Upper lobe of right lung (tissue), 1 donor: ENCODE data around the gene ZNF575. TPM values are rescaled to one million over a fixed set of nuclear protein-coding genes. Genes with fewer than 3 reads are reported as not detected.

Source experiments
- ATAC-seq: fragments of 200-7000 bp; cut with Tn5 transposase; one replicate; pipeline ENCODE4 v1.9.1; 2020; ENCODE audit warnings: mild to moderate bottlenecking, moderate library complexity
- DNase-seq: peaks from one replicate; pipeline ENCODE4 v3.0.0-alpha.2; 2020
- H3K27ac ChIP-seq: fragments of 200-600 bp; one replicate; pipeline ENCODE4 v1.8.0; 2022
- H3K27me3 ChIP-seq: fragments of 200-600 bp; one replicate; pipeline ENCODE4 v1.8.0; 2022; ENCODE audit warnings: mild to moderate bottlenecking
- H3K36me3 ChIP-seq: fragments of 200-600 bp; one replicate; pipeline ENCODE4 v1.8.0; 2022
- H3K4me1 ChIP-seq: fragments of 200-600 bp; one replicate; pipeline ENCODE4 v1.8.0; 2022
- H3K4me3 ChIP-seq: fragments of 200-600 bp; one replicate; pipeline ENCODE4 v1.8.0; 2022; ENCODE audit warnings: mild to moderate bottlenecking
- H3K9me3 ChIP-seq: fragments of 200-600 bp; one replicate; pipeline ENCODE4 v1.8.0; 2022
- CTCF ChIP-seq: fragments of 200-600 bp; IDR thresholded peaks from one replicate; pipeline ENCODE4 v1.8.0; 2022; ENCODE audit warnings: antibody characterized with exemption
- intact Hi-C: fragments of 100-400 bp; cut with DNase I; formaldehyde crosslinking; loops from one replicate; pipeline ENCODE4 v1.11.0; 2022
- total RNA-seq: library from RNA; stranded (reverse); fragmentation: NEBNext Ultra II Directional; extraction: Animal tissue kit (Norgen Biotek cat#: 25700); gene quantifications from one replicate; pipeline ENCODE4 v1.2.1, GENCODE V29; 2021
- donor health status: DM: no; HTN: yes; CAD: no; lungs with severe emphysema.

ZNF575 gene
- total RNA-seq, 1 donor from 2014 or later = 2.3 TPM

GRCh38 chr19:43572171-43572588, 39.2 kb downstream of the ZNF575 start:
- Histone ChIP-seq H3K27me3 (no peaks in the 10 kb centered on the region), H3K9me3 (no peaks in the 10 kb centered on the region), H3K4me3 (no peak overlapping the region), H3K4me1 (peaks cover 18% of the 10 kb centered on the region), H3K36me3 (no peaks in the 10 kb centered on the region), H3K27ac (no peak overlapping the region)
- intact Hi-C loops = no loop called here
- no peak for TF ChIP-seq CTCF
- no peak for ATAC-seq
- DNase-seq = no peak

GRCh38 chr19:43574424-43575155, 41.6 kb downstream of the ZNF575 start:
- Histone ChIP-seq H3K4me3 (peak overlapping the region; percentile 98), H3K27me3 (no peaks in the 10 kb centered on the region), H3K4me1 (peaks cover 18% of the 10 kb centered on the region), H3K27ac (peak overlapping the region; percentile 87), H3K9me3 (no peaks in the 10 kb centered on the region), H3K36me3 (no peaks in the 10 kb centered on the region)
- TF ChIP-seq CTCF = no peak
- ATAC-seq (no peak), DNase-seq (no peak)
- intact Hi-C loops = no loop called here

- no peaks in the 10 kb centered on the region for H3K36me3 ChIP-seq
- DNase-seq (peak; percentile 98), ATAC-seq (peak; percentile 99)
- peaks cover 18% of the 10 kb centered on the region for H3K4me1 ChIP-seq
- no peaks in the 10 kb centered on the region for H3K27me3 ChIP-seq
- H3K9me3 ChIP-seq = no peaks in the 10 kb centered on the region
- peak within 1 kb of the TSS; percentile 98 for H3K4me3 ChIP-seq
- peak within 1 kb of the TSS; percentile 87 for H3K27ac ChIP-seq
- no peak for TF ChIP-seq CTCF
- intact Hi-C loops = no loop called here
Observed at GRCh38 chr19:43575156-43575950, 42.4 kb downstream of the ZNF575 start, which contains the start of the genes PINLYP and XRCC1. Gene PINLYP, plus strand, starts transcription at chr19:43575801. Its CDS starts 1,391 bp downstream, at chr19:43577192. Gene XRCC1, minus strand, starts transcription at chr19:43575527. Its CDS starts 69 bp downstream, at chr19:43575458.

GRCh38 chr19:43575955-43576878, 43.2 kb downstream of the ZNF575 start:
- intact Hi-C loops = no loop called here
- DNase-seq = no peak
- Histone ChIP-seq H3K4me3 (peak overlapping the region; percentile 98), H3K27ac (peak overlapping the region; percentile 38), H3K9me3 (no peaks in the 10 kb centered on the region), H3K36me3 (no peaks in the 10 kb centered on the region), H3K4me1 (peaks cover 18% of the 10 kb centered on the region), H3K27me3 (no peaks in the 10 kb centered on the region)
- ATAC-seq = no peak
- no peak for TF ChIP-seq CTCF

- no peaks in the 10 kb centered on the region for H3K36me3 ChIP-seq
- H3K27ac ChIP-seq = no peak overlapping the region
- H3K4me1 ChIP-seq = peaks cover 13% of the 10 kb centered on the region
- no peaks in the 10 kb centered on the region for H3K27me3 ChIP-seq
- no peak overlapping the region for H3K4me3 ChIP-seq
- intact Hi-C loops = no loop called here
- H3K9me3 ChIP-seq = no peaks in the 10 kb centered on the region
- no peak for DNase-seq
- no peak for ATAC-seq
- no peak for TF ChIP-seq CTCF
Observed at GRCh38 chr19:43578787-43579186, 45.8 kb downstream of the ZNF575 start.
